ENCODE measurements around the gene ENOX2.

Gene ENOX2

DNA sequence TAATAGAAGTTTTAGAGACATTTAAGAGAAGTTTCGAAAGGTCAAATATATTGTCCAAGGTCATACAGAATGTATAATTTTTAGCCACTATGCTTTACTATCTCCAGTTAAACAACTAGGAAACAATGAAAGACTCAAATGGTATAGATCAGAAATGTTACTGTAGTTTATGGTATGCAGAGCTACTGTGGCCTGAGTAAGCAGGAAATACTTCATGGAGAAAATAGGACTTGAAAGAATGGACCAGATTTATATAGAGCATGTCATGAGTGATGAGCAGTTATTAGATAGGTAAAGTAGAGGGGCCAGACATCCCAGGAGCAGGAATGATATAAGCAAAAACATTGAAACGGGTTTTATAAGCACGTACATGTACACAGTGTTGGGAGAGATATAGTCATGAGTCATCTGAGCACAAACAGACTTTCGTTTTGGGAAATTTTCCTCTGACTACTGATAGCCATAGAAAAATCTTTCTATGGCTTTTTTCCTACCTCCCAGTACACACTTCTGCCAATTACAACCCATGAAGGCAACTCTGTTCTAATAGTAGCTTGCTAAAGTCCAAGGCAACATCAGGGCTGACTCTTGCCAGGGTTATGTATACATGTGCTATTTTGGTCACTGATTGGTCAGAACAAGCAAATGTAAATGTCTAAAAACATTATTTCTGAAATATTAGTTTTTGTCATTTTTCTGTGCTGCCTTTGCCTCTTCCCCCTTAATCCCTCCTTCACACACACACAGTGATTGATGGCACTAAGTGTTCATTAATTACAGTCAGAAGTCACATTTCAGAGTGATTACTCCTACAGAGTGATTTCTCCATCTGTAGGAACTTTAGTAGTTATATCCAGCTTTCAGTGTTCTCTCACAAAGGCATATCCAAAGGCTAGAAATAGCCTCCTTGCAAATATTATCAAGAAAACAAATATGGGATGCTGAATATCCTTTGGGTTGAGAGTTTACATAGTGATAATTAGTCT lies 198.7 kb downstream of the ENOX2 start:
- DNase-seq (ENCODE audit: low read depth in 1 of 2, low spot score in 1 of 2): no peak

DNA sequence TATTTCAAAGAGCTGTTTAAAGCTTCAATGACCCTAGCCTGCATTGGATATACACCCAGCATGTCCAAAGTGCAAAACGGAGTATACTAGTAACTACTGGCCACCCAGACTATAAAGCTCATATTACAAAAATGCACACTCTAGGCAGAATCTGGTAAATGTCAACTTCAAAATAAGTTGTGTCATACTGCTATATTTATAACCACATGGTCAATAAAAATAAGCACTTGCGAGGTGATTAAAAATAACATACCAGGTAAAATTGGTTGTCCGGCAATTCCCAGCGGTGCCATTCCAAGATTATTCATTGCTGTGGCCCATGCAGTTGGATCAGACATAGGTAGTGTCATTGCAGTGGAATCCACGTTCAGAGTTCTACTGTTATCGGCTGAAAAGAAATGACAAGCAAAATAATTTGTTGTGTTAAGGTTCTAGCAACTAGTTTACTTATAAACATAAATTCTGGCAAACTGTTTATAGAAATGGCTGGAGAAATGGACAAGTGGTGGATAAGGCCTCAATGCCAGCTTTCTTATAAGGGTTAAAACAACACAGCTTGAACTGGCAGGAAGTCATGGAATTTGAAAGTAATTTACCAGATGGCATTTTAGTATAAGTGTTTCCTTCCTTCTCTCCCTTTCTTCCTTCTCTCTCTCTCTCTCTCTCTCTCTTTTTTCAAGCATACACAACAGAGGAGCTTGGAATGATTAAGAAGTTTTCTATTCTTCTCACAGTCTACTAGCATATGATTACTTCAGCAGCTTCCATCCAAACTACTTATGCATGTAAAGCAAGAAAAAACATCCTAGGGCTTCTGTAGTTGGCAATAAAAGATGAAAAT lies 199.9 kb downstream of the ENOX2 start:
- no peak for DNase-seq (ENCODE audit: low read depth in 1 of 2, low spot score in 1 of 2)

DNA sequence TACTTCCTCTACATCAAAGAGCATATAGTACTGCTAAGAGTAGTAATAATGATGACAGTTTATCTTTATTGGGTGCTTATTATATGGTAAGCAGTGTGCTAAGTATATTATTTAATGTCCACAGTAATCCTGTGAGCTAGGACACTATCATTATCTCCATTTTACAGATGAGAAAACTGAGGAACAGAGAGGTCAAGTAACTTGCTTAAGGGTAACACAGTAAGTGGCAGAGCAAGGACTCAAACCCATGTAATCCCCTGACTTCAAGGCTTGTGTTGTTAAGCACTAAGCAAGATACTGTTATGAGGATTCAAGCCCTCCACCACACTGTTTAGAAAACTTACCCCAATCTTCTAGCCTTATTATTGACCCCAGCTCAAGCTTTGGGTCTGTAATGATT lies 202.4 kb downstream of the ENOX2 start:
- DNase-seq (ENCODE audit: low read depth in 1 of 2, low spot score in 1 of 2): no peak

DNA sequence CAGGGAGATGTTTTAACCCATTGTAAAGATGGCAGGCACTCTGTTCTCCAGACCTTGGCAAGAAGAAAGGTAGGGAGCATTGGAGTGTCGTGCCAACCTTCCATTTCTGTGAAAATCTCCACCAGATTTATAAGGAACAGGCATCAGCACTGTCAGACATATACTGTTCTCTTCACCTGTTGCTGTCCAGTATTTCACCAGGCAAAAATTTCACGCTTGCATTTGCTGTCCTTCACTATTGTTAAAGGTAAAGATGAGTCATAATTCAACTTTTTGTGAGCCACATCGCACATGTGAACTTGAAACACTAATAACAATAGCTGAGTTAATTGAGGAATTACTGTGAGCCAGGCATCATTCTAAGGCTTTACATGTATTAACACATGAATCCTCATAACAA lies 203.4 kb downstream of the ENOX2 start:
- DNase-seq (ENCODE audit: low read depth in 1 of 2, low spot score in 1 of 2): no peak

DNA sequence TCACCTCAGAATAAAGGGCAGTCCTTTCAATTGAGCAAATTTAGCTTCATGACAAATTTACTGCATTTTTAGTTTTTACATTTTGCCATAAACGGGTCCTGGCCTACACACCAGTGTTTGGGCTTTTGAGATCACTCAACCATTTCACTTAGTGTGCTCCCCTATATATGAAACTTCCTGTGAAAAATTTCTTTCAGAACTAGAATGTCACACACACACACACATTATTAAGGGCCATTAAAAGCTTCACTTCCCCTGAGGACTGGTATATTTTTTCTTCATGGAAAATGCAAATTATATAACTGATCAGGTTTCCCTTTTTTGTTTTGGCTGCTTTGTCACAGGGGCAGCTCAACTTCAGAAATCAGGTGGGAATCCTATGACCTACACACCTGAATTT lies 206.5 kb downstream of the ENOX2 start:
- no peak for DNase-seq (ENCODE audit: low read depth in 1 of 2, low spot score in 1 of 2)

DNA sequence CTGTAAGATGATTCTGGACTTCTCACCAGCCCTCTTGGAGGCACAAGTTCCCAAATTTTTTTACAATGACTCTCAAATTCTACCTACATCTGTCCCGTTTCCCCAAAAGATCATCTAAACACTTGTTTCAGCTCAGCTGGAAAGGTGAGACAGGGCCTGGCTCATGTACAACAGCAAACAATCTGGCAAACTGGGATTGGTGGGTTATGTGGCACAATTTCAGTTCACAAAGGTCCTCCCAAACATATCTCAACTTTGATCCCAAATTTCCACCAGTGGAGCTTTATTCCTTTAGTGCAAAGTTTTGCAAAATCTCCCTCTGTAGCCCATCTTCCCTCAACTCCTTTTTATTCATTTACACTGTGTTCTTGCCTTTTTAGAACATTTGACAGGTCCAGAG lies 207.1 kb downstream of the ENOX2 start:
- no peak for DNase-seq (ENCODE audit: low read depth in 1 of 2, low spot score in 1 of 2)

DNA sequence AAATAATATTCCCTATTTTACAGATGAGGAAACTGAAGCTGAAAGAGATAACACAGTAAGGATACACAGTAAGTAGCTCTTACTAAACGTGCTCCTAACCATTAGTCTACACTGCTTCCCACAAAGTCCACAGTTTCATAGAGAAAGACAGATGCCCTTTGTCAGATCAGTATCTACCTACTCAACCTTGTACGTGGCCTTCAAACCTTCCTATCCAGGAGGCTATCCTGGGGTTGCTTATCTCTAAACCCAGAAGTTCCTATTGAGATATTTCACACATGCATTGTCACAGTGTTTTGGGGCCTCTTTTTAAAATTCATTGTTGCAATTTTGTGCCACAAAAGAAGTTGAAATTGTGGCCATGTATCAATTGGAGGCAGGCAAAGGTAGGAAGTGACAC lies 208.0 kb downstream of the ENOX2 start:
- DNase-seq (ENCODE audit: low read depth in 1 of 2, low spot score in 1 of 2): no peak

DNA sequence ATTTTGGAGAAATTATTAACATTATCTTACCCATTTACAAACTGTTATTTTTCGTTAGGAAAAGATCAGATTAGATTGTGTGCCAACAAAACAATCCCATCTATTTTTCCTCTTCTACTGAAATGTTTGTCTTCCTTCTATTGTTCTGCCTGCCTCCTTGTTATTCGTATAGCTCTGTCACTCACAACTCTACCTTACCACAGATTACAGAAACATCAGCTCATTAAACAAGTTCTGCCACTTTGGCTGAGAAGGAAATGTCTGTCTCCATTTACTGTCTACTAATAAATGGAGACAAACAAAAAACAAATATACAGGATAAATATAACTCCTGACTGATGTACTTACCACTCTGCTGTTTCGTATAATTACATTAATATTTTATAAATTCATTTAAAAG lies 211.4 kb downstream of the ENOX2 start:
- no peak for DNase-seq (ENCODE audit: low read depth in 1 of 2, low spot score in 1 of 2)

DNA sequence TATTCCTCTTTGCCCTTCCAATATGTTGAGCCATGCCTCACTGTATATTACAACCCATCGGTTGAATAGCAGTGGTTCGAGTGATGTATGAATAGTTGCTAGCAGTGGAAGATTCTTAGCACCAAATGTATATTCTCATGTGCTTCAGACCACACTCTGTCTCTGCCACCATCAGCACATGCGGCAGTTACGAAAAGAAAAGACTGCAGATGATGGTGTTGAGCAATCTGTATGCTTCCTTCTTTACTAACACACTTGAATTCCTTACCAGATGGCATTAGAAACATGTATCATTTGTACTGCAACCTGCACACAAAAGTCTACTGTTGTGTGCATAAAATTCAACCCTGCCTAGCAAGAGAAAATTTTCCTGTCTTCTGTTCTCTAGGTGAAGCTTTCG lies 214.6 kb downstream of the ENOX2 start:
- no peak for DNase-seq (ENCODE audit: low read depth in 1 of 2, low spot score in 1 of 2)

DNA sequence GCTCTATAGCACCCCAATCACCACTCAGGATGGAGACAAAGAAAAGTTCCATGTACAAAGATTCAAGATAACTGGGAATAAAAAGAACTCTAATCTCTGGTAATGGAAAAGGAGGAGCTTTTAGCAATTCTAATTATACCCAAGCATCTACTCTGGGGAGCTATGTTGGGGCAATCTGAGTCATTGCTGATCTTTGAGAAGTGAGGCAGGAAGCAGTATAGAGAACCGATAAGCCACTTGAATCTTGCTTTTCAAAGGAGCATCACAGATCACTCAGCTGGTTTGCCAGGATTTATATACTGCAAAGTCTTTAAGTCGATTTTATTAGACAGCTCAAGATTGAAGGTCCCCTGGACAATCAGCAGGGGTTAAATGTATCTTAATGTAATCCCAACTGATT lies 220.0 kb downstream of the ENOX2 start:
- DNase-seq (ENCODE audit: low read depth in 1 of 2, low spot score in 1 of 2): no peak

DNA sequence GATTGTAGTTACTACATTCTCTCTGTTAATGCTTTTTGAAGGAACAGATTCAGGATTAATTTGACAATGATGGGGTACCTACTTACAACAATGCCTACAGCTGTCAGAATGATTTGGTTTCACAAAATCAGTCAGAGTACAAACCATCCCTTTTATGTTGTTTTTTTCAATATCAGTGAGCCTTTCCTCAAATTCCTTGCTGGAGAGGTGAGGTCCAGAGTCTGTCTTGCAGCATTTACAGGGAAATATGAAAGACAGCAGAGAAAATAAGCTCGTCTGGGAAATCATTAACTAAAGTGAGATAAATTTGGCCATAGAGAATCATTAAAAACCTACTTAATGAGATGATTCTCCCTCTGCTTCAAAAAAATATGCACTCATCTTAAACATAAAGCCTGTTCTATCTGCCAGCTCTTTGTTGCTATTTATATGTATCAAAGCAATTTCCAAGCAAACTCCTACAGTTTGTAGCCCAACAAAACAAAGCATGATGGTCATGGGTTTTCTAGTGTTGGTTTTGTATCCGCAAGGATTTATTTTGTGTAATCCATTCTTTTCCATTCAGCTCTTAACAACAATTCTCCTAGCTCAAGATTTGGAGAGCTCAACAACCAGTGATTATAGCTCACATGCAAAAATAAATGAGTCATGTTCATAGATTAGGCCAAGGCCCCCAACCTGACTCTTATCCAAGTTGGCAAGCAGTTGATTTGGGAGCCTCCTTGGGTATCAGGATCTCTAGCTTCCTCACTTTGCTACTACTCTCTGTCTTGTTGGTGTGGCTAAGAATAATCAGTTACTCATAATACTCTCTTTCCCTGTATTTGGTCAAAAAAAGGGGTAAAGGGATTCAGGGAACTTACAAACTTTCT lies 222.6 kb downstream of the ENOX2 start:
- DNase-seq (ENCODE audit: low read depth in 1 of 2, low spot score in 1 of 2): no peak

DNA sequence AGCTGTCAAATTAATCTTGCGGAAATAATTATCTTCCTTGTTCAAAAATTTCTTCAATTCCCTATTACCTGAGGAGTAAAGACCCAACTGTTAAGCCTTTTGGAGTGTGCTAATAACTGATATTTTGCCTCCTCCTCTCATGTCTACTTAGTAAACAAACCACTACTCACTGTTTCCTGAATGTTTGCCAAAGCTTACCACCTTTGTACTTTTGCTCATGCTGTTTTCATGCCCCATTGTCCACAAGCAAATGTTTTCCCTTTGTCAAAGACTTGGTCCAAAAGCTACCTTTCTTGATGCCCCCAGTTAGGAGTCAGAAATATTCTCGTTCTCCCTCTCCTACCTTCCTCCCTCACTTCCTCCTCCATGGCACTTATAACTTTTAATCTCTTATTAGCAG lies 226.1 kb downstream of the ENOX2 start:
- no peak for DNase-seq (ENCODE audit: low read depth in 1 of 2, low spot score in 1 of 2)

DNA sequence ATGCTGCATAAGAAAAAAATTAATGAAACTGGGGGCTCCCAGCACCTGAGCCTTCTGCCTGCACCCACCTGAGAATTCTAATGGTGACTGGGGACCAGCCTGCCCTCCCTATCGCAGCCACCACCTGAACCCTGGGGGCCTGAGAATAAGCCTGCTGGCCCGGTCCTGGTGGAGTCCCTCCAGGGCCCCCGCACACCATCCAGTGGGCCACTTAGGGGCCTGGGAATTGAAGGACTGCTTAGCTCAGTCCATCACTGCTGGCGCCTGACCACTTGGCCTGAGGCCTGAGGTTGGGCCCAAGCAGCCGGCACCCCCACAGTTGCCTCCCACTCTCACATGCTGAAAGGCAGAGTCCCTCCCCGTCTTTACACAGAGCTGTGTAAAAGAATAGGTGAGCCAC lies 230.8 kb downstream of the ENOX2 start:
- DNase-seq (ENCODE audit: low read depth in 1 of 2, low spot score in 1 of 2): no peak

DNA sequence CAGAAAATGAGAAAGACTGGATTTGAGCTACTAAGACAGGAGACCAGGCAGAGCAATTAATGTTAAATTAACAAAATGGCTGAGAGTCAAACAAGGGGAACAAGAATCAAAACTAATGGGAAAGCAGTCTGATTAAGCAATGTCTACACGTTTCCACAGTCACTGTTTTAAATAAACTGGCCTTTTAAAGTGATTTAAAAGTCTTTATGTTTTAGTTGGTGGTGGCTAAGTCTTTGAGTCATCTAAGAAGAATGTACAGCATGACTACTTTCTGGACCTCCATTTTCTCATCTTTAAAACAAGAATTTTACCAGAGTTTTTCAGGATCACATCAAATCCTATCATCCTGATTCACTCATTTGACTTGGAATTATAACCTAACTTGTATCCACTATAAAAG lies 233.8 kb downstream of the ENOX2 start:
- no peak for DNase-seq (ENCODE audit: low read depth in 1 of 2, low spot score in 1 of 2)

DNA sequence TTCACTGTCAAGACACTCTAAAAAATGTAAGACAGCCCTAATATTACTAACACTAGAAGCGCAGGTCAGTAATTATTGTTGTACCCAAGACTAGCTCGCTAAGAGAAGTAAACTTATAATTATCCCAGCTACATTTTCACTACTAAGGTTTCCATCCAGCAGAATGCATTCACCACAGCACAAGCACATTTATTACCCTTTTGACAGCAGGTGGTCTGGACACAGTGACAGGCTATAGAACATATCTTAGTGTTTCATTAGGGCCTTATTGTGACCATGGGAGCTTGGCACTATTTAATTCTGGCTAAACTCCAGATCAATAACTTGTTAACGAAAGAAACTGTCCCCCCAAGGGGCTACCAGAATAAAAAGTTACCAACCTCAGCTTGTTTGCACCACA lies 237.7 kb downstream of the ENOX2 start:
- no peak for DNase-seq (ENCODE audit: low read depth in 1 of 2, low spot score in 1 of 2)

DNA sequence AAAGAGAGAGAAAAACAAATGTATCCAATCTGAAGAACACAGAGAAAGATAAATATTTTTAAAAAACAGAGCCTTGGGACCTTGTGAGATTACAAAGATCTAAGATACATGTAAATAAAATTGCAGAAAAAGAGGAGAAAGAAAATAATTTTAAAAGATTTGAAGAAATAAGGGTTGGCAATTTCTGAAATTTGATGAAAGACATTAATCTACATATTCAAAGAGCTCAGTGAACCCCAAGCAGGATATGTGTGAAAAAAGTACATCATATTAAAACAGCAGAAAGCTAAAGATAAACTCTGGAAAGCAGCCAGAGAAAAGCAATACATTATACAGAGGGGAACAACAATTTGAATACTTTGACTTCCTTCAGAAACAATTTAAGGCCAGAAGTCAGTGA lies 244.7 kb downstream of the ENOX2 start:
- no peak for DNase-seq (ENCODE audit: low read depth in 1 of 2, low spot score in 1 of 2)

DNA sequence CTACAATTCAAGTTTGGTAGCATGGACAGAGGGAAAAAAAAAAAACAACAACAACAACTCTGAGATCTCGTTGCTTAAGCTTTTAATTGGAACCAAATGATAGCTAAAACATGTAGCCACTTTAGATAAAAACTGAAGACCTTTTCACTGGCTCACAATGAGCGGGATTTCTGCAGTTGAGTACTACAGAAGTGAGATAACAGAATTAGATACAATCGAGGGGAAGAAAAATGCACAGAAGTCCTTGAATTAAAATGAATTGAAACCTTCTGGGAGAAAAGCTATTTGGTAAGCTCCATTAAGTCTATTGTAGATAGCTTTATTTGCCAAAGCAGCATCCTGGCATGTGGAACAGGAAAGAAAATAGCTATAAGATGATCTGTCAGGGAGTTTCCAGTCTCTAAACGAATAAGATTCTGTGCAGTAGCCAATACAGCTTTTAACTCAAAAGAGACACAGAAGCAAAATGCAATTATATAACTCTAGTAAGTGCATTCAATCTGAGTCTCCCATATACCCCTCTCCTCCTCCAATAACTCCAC lies 248.5 kb downstream of the ENOX2 start:
- no peak for DNase-seq (ENCODE audit: low read depth in 1 of 2, low spot score in 1 of 2)

DNA sequence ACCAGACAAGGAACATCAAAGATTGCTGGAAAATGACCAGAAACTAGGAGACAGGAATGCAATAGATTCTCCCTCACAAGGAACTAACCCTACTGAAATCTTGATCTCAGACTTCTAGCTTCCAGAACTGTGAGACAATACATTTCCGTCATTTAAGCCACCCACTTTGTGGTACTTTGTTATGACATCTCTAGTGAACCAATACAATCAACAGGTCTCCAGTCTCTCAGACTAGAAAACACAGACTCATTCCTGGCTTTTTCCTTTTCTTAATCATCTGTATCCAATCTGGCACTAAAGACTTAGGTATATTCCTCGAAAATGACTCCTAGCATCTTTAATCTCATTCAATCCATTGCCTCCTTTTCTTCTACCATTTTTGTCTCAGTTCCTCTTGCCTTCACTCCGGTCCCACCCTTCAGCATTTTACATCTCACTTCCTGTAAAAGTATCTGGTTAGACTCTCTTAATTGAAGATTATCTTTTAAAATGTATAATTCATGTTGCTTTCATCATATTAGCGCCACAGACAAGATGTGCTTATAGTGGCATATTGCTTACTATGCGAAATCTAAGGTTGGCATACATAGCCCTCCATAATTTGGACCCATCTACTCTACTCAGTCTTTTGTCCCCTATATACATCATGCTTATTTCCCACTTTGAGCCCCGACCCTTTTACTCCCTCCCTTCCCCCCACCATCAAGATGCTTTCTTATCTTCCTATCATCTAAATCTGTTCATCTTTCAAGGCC lies 250.0 kb downstream of the ENOX2 start:
- DNase-seq (ENCODE audit: low read depth in 1 of 2, low spot score in 1 of 2): no peak

DNA sequence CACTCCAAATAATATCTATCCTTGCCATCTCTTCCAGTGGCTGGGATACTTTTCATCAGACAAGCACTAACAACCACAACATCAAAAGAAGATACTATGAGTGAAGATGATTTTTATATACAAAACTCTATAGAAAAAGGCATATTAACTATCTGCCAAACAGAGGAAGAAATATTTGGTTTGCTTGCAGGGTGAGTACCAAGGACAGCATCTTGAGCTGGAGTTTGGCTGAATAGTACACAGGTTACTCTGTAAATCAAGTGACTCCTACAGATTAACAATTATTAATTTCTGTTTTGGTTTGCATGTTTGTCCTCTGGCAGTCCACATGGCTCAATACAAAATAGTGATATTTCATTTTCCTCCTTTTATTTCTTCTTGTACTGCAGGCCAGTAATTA lies 253.3 kb downstream of the ENOX2 start:
- DNase-seq (ENCODE audit: low read depth in 1 of 2, low spot score in 1 of 2): no peak

DNA sequence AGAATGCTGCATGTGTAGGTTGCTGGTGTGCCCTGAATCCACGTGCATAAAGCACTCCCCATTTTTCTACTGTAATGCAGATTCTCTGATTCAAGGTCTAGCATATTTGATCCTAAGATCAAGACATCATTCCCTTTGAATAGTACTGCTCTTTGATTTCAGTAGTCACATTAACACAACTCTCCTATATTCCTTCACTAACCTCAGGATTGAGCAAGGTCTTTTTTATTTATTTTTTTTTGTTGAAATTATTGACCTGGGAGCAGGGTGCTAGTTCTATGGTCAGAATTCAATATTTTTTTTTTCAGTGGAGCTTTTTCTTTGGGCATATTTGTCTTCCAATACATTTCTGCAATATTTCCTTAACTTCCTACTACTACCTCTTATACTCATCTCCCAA lies 255.5 kb downstream of the ENOX2 start:
- no peak for DNase-seq (ENCODE audit: low read depth in 1 of 2, low spot score in 1 of 2)
